AG10803 (cell line): ENCODE measurements around the gene DIPK1B.
"Not testable (repeated sequence)": the region's sequence is repeated elsewhere in the genome, so short reads cannot be mapped to it uniquely, and the experiment has no call there.

ENCODE experiments used
- DNase-seq: peaks from one replicate; pipeline ENCODE4 v3.0.0; 2010; ENCODE audit warnings: low read depth
- H3K4me3 ChIP-seq: 2 replicates; pipeline ENCODE4 v1.5.1; 2011; ENCODE audit warnings: mild to moderate bottlenecking, low read length, control low read depth
- CTCF ChIP-seq: conservative IDR thresholded peaks from 2 replicates; pipeline ENCODE4 v1.5.1; 2011; ENCODE audit warnings: mild to moderate bottlenecking, low read length, control low read depth, inconsistent platforms

DIPK1B gene

GRCh38 chr9:136703276-136703860, 9.0 kb upstream of the DIPK1B start:
- H3K4me3 ChIP-seq: no peak overlapping the region
- DNase-seq: no peak
- TF ChIP-seq CTCF: no peak

DNA sequence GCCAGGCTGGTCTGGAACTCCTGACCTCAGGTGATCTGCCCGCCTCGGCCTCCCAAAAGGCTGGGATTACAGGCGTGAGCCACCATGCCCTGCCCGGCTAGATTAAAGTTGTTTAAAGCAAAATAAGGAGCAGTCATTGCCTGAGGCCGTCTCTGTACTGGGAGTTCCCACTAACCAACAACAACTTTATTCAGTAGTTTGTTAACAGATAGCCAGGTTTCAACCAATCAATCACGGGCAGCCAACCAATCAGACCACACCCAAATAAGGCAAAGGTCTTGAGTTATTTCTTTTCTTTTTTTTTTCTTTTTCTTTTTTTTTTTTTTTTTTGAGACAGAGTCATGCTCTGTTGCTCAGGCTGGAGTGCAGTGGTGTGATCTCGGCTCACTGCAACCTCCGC, 7.6 kb upstream of the DIPK1B start:
- DNase-seq, H3K4me3 ChIP-seq: not testable (repeated sequence)

- no peak for TF ChIP-seq CTCF
- DNase-seq: no peak
- no peak overlapping the region for H3K4me3 ChIP-seq
Measured at GRCh38 chr9:136705564-136705963, 6.8 kb upstream of the DIPK1B start.

- H3K4me3 ChIP-seq: no peak overlapping the region
- no peak for TF ChIP-seq CTCF
- DNase-seq: no peak
Measured at GRCh38 chr9:136707011-136707410, 5.4 kb upstream of the DIPK1B start.

GRCh38 chr9:136707849-136708517, 4.4 kb upstream of the DIPK1B start:
- H3K4me3 ChIP-seq: no peak overlapping the region
- DNase-seq: no peak
- no peak for TF ChIP-seq CTCF

- H3K4me3 ChIP-seq: no peak overlapping the region
- no peak for DNase-seq
- no peak for TF ChIP-seq CTCF
Measured at GRCh38 chr9:136709454-136710109, 2.8 kb upstream of the DIPK1B start.

GRCh38 chr9:136710543-136710942, 1.8 kb upstream of the DIPK1B start:
- no peak for DNase-seq
- no peak for TF ChIP-seq CTCF
- no peak overlapping the region for H3K4me3 ChIP-seq

- not testable (repeated sequence) for H3K4me3 ChIP-seq
- DNase-seq: peak; percentile 48
Measured at GRCh38 chr9:136711219-136711648, 1.1 kb upstream of the DIPK1B start.
